Spleen (tissue), 7 donors: Measurements from ENCODE around the gene SLC7A6OS.

ENCODE experiments used
- POLR2AphosphoS5 ChIP-seq, 3 donors: sonication (generic); formaldehyde crosslinking; IDR thresholded peaks; one replicate each; pipeline ENCODE4 v1.5.1; 2017; ENCODE audit warnings: antibody characterized with exemption in 3 of 3
- TF ChIP-seq, protein P1 (sequence below), 11 experiments: fragments of 200-600 bp in 7 of 11; fragments of 450-650 bp in 4 of 11; sonication (generic) in 4 of 11; IDR thresholded peaks in 8 of 11; conservative IDR thresholded peaks in 3 of 11; 1 replicate in 7 of 11; 2 replicates in 4 of 11; pipeline versions ENCODE4 v1.4.0 to v1.8.0; 2016 to 2021; ENCODE audit warnings: antibody characterized with exemption in 11 of 11, inconsistent platforms in 4 of 11, mild to moderate bottlenecking in 1 of 11
- donor health status: DM: no; HTN: no; CAD: no; lungs with moderate emphysema.
- donor health status: DM: no; HTN: no; CAD: no.
- donor health status: DM: no; HTN: no; CAD: no.

- TF ChIP-seq, protein P1, sequence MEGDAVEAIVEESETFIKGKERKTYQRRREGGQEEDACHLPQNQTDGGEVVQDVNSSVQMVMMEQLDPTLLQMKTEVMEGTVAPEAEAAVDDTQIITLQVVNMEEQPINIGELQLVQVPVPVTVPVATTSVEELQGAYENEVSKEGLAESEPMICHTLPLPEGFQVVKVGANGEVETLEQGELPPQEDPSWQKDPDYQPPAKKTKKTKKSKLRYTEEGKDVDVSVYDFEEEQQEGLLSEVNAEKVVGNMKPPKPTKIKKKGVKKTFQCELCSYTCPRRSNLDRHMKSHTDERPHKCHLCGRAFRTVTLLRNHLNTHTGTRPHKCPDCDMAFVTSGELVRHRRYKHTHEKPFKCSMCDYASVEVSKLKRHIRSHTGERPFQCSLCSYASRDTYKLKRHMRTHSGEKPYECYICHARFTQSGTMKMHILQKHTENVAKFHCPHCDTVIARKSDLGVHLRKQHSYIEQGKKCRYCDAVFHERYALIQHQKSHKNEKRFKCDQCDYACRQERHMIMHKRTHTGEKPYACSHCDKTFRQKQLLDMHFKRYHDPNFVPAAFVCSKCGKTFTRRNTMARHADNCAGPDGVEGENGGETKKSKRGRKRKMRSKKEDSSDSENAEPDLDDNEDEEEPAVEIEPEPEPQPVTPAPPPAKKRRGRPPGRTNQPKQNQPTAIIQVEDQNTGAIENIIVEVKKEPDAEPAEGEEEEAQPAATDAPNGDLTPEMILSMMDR (IDR thresholded peaks at IDR 0.05 in 8 of 11, conservative IDR thresholded peaks at IDR 0.05 in 3 of 11), result peak in 2 of 11 experiments; percentile 15 to 30
- TF ChIP-seq POLR2AphosphoS5 (IDR thresholded peaks at IDR 0.05), result peak in 2 of 3 donors; percentile 65 to 72
These were observed 23.2 kb downstream of the SLC7A6OS start for GRCh38 chr16:68287276-68288251.
